SK-N-SH treated with all-trans-retinoic acid at 6 μM for 48 hours (cell line): Measurements from ENCODE around the gene TNS3.

Source experiments
- CSDC2 ChIP-seq: fragments of 250-450 bp; sonication (Bioruptor Pico); IDR thresholded peaks from 2 replicates; pipeline ENCODE4 v1.5.0; 2020; ENCODE audit warnings: mild to moderate bottlenecking, moderate library complexity
- GLIS3 ChIP-seq: fragments of 250-450 bp; sonication (Bioruptor Pico); IDR thresholded peaks from 2 replicates; pipeline ENCODE4 v1.5.0; 2020; ENCODE audit warnings: mild to moderate bottlenecking, moderate library complexity
- POU6F1 ChIP-seq: fragments of 250-450 bp; sonication (Bioruptor Pico); IDR thresholded peaks from 2 replicates; pipeline ENCODE4 v1.8.0; 2021; ENCODE audit warnings: low read depth, mild to moderate bottlenecking, moderate library complexity, borderline replicate concordance
- SNAI2 ChIP-seq: fragments of 250-450 bp; sonication (Bioruptor Pico); IDR thresholded peaks from 2 replicates; pipeline ENCODE4 v1.5.0; 2020; ENCODE audit warnings: mild to moderate bottlenecking, moderate library complexity
- TSHZ2 ChIP-seq: fragments of 250-450 bp; sonication (Bioruptor Pico); IDR thresholded peaks from 2 replicates; pipeline ENCODE4 v1.5.0; 2020; ENCODE audit warnings: mild to moderate bottlenecking, moderate library complexity

- TF ChIP-seq CSDC2 (CRISPR knock-in tag) (no peak), TSHZ2 (no peak), GLIS3 (CRISPR knock-in tag) (no peak), POU6F1 (CRISPR knock-in tag) (no peak), SNAI2 (CRISPR knock-in tag) (no peak)
Observed at GRCh38 chr7:47572939-47573757, 8.8 kb downstream of the TNS3 start.
